ENCODE results near the gene LRCOL1.

The LRCOL1 gene

DNA sequence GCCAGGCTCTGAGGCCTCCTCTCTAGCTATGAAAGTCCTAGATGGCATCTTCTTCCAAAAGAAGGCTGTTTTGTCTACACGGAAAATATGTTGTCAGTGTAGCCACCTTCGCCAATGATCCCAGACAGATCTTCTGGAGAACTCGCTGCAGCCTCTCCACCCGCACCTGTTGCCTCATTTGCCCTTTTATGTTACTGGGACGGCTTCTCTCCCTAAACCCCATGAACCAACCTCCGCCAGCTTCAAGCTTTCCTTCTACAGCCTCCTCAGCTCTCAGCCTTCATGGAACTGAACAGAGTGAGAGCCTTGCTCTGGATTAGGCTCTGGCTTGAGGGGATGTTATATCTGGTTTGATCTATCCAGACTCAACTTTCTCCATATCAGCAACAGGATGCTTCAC is 18.9 kb upstream of the LRCOL1 start:
- peaks cover 88% of the 10 kb centered on the region for H3K36me3 ChIP-seq (ENCODE audit: insufficient read depth, low read length)
- TF ChIP-seq EZH2 (IDR thresholded peaks at IDR 0.05; ENCODE audit: borderline replicate concordance, low read length): no peak
- TF ChIP-seq, protein P1, sequence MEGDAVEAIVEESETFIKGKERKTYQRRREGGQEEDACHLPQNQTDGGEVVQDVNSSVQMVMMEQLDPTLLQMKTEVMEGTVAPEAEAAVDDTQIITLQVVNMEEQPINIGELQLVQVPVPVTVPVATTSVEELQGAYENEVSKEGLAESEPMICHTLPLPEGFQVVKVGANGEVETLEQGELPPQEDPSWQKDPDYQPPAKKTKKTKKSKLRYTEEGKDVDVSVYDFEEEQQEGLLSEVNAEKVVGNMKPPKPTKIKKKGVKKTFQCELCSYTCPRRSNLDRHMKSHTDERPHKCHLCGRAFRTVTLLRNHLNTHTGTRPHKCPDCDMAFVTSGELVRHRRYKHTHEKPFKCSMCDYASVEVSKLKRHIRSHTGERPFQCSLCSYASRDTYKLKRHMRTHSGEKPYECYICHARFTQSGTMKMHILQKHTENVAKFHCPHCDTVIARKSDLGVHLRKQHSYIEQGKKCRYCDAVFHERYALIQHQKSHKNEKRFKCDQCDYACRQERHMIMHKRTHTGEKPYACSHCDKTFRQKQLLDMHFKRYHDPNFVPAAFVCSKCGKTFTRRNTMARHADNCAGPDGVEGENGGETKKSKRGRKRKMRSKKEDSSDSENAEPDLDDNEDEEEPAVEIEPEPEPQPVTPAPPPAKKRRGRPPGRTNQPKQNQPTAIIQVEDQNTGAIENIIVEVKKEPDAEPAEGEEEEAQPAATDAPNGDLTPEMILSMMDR (IDR thresholded peaks at IDR 0.05; ENCODE audit: low read length): no peak

DNA sequence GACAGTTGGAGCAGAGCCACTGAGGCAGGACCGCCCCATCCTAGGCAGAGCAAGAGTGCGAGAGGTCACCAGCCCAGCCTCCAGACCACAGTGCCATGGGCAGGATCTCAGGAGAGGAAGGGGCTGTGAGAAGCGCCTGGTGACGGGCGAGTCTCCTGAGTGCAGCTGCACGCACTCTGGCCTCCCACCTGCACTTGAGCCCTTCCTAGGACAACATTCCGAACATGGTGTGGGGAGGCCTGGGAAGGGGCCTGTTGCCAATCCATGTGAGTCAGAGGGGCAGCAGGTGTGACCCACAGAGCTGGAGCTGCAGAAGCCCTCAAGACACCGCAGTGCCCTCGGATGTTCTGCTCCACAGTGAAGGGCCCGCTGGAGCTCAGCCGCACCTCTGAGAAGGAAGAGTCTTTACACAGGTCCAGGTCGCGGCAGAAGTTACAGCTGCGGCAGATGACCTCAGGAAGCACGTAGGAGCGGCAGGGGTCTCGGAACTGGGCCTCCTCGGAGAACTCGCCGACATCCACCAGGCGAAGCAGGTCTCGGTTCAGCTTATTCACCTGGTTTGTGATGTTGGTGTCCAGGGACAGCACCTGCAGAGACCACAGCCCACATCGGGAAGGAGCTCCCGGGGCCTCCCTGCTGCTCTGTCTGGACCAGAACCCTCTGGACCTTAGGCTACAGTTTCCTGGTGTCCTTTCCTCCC is 15.5 kb upstream of the LRCOL1 start:
- H3K27me3 ChIP-seq (ENCODE audit: insufficient read depth, low read length): no peaks in the 10 kb centered on the region
- peaks cover 63% of the 10 kb centered on the region for H3K36me3 ChIP-seq (ENCODE audit: insufficient read depth, low read length)
- H3K9me2 ChIP-seq (ENCODE audit: low read depth, low read length): no peaks in the 10 kb centered on the region
- H3K27ac ChIP-seq (ENCODE audit: low read depth, low read length, poor library complexity, severe bottlenecking): no peak overlapping the region
- TF ChIP-seq, protein P1 (IDR thresholded peaks at IDR 0.05; ENCODE audit: low read length): no peak
- no peak for TF ChIP-seq EZH2 (IDR thresholded peaks at IDR 0.05; ENCODE audit: borderline replicate concordance, low read length)
- no peaks in the 10 kb centered on the region for H3F3A ChIP-seq (ENCODE audit: insufficient read depth, low read length)
- H3K9ac ChIP-seq (ENCODE audit: low read length): no peak overlapping the region
- H4K20me1 ChIP-seq (ENCODE audit: insufficient read depth, low read length): no peaks in the 10 kb centered on the region
- H3K4me1 ChIP-seq (ENCODE audit: insufficient read depth, low read length, severe bottlenecking): no peaks in the 10 kb centered on the region
- H2AFZ ChIP-seq (ENCODE audit: low read length): no peak overlapping the region
- no peaks in the 10 kb centered on the region for H3K79me2 ChIP-seq (ENCODE audit: insufficient read depth, low read length)
- H3K4me2 ChIP-seq (ENCODE audit: low read length): no peak overlapping the region
- no peaks in the 10 kb centered on the region for H3K9me3 ChIP-seq (ENCODE audit: low read length)
- H3K4me3 ChIP-seq (ENCODE audit: low read depth, low read length, poor library complexity, severe bottlenecking): no peak overlapping the region

More for the DNA sequence above, 18.9 kb upstream of the LRCOL1 start:
- Histone ChIP-seq H3F3A (ENCODE audit: insufficient read depth, low read length) (no peaks in the 10 kb centered on the region), H3K79me2 (ENCODE audit: insufficient read depth, low read length) (no peaks in the 10 kb centered on the region), H2AFZ (ENCODE audit: low read length) (no peak overlapping the region), H3K27me3 (ENCODE audit: insufficient read depth, low read length) (no peaks in the 10 kb centered on the region), H3K9ac (ENCODE audit: low read length) (no peak overlapping the region), H3K9me2 (ENCODE audit: low read depth, low read length) (no peaks in the 10 kb centered on the region), H4K20me1 (ENCODE audit: insufficient read depth, low read length) (no peaks in the 10 kb centered on the region), H3K4me1 (ENCODE audit: insufficient read depth, low read length, severe bottlenecking) (no peaks in the 10 kb centered on the region), H3K4me2 (ENCODE audit: low read length) (no peak overlapping the region), H3K4me3 (ENCODE audit: low read depth, low read length, poor library complexity, severe bottlenecking) (no peak overlapping the region), H3K27ac (ENCODE audit: low read depth, low read length, poor library complexity, severe bottlenecking) (no peak overlapping the region), H3K9me3 (ENCODE audit: low read length) (no peaks in the 10 kb centered on the region)

DNA sequence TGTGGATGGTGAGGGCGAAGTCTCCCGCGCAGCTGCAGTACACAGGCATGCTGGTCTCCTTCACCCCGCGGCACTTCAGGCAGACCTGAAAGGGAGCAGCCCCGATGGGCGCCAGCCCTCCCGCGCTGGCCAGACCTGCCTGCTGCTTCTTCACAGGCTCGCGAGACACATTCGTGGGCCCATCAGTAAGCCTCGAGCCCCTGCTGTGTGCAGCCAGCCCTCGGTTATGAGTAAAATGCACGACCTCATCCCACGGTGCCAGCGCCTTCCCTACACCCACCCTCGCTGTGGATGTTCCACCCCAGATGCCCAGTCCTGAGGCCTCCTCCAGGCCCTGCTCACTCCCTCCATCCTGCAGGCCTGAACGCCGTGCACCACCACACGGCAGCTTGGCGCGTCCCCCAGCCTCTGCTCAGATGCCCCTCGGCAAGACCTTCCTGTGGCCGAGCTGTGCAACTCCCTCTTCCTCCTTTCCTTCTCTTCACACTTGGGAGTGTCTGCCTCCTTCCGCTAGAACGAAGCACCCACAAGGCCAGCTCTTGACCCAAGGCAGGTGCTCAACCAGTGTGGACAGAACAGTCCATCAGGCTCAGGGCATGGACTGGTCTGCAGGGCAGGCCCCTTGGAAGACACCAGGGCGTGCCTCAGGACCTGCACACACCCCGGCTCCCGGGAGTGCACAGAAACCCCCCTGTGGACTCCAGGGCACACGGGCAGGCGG is 14.7 kb upstream of the LRCOL1 start:
- H3K4me1 ChIP-seq (ENCODE audit: insufficient read depth, low read length, severe bottlenecking): no peaks in the 10 kb centered on the region
- no peak overlapping the region for H3K4me3 ChIP-seq (ENCODE audit: low read depth, low read length, poor library complexity, severe bottlenecking)
- no peak overlapping the region for H3K9ac ChIP-seq (ENCODE audit: low read length)
- TF ChIP-seq, protein P1 (IDR thresholded peaks at IDR 0.05; ENCODE audit: low read length): no peak
- TF ChIP-seq EZH2 (IDR thresholded peaks at IDR 0.05; ENCODE audit: borderline replicate concordance, low read length): no peak
- H3K9me2 ChIP-seq (ENCODE audit: low read depth, low read length): no peaks in the 10 kb centered on the region
- H3K36me3 ChIP-seq (ENCODE audit: insufficient read depth, low read length): peaks cover 55% of the 10 kb centered on the region
- no peaks in the 10 kb centered on the region for H3K79me2 ChIP-seq (ENCODE audit: insufficient read depth, low read length)
- no peaks in the 10 kb centered on the region for H3K27me3 ChIP-seq (ENCODE audit: insufficient read depth, low read length)
- no peaks in the 10 kb centered on the region for H3F3A ChIP-seq (ENCODE audit: insufficient read depth, low read length)
- H3K9me3 ChIP-seq (ENCODE audit: low read length): no peaks in the 10 kb centered on the region
- no peaks in the 10 kb centered on the region for H4K20me1 ChIP-seq (ENCODE audit: insufficient read depth, low read length)
- no peak overlapping the region for H3K27ac ChIP-seq (ENCODE audit: low read depth, low read length, poor library complexity, severe bottlenecking)
- H2AFZ ChIP-seq (ENCODE audit: low read length): no peak overlapping the region
- H3K4me2 ChIP-seq (ENCODE audit: low read length): no peak overlapping the region
